ENCODE measurements around the gene TMEFF2.

GRCh38 chr2:192146069-192147015, 48.4 kb downstream of the TMEFF2 start:
- TF ChIP-seq CTCF (IDR thresholded peaks at IDR 0.05) (no peak), POLR2A (IDR thresholded peaks at IDR 0.05) (no peak)
